Sigmoid colon (tissue), 7 donors: ENCODE measurements around the gene SLC35F6. TPM values are rescaled to one million over a fixed set of nuclear protein-coding genes. Genes with fewer than 3 reads are reported as not detected.

Source experiments
- DNase-seq: peaks from one replicate; pipeline ENCODE4 v3.0.0-alpha.2; 2019
- H3K27ac ChIP-seq, 4 donors: fragments of 200-600 bp; sonication (generic); one replicate each; pipeline ENCODE4 v1.5.1; 2016 to 2019; ENCODE audit warnings: mild to moderate bottlenecking in 1 of 4
- H3K27me3 ChIP-seq, 3 donors: fragments of 200-600 bp; sonication (generic); one replicate each; pipeline ENCODE4 v1.5.1; 2019; ENCODE audit warnings: mild to moderate bottlenecking in 1 of 3
- H3K36me3 ChIP-seq, 4 donors: fragments of 200-600 bp; sonication (generic); one replicate each; pipeline ENCODE4 v1.5.1; 2016 to 2019
- H3K4me1 ChIP-seq, 4 donors: fragments of 200-600 bp; sonication (generic); one replicate each; pipeline ENCODE4 v1.5.1; 2017 to 2019
- H3K4me3 ChIP-seq, 4 donors: fragments of 200-600 bp; sonication (generic); one replicate each; pipeline ENCODE4 v1.5.1; 2017 to 2019; ENCODE audit warnings: mild to moderate bottlenecking in 2 of 4, moderate library complexity in 1 of 4
- H3K9me3 ChIP-seq, 4 donors: fragments of 200-600 bp in 3 of 4; sonication (generic) in 3 of 4; one replicate each; pipeline versions ENCODE4 v1.5.1 to v1.6.1; 2013 to 2019
- EP300 ChIP-seq, 4 donors: sonication (generic); formaldehyde crosslinking; IDR thresholded peaks; one replicate each; pipeline ENCODE4 v1.6.1; 2017; ENCODE audit warnings: antibody characterized with exemption in 4 of 4
- POLR2A ChIP-seq, 2 donors: fragments of 450-650 bp; IDR thresholded peaks; one replicate each; pipeline ENCODE4 v1.6.1; 2016; ENCODE audit warnings: antibody characterized with exemption in 2 of 2, mild to moderate bottlenecking in 2 of 2, moderate library complexity in 2 of 2
- POLR2AphosphoS5 ChIP-seq, 4 donors: sonication (generic); formaldehyde crosslinking; IDR thresholded peaks; one replicate each; pipeline ENCODE4 v1.6.1; 2017; ENCODE audit warnings: antibody characterized with exemption in 4 of 4
- WGBS, 2 donors: extraction: QIAGEN DNeasy Blood & Tissue Kit; methylation state at CpG; one replicate each; pipeline ENCODE4 v1.1.7; 2013; 5-methylcytosine and 5-hydroxymethylcytosine counted together
- intact Hi-C: fragments of 100-400 bp; cut with DNase I; formaldehyde crosslinking; loops from one replicate; pipeline ENCODE4 v1.15.1; 2023
- polyA plus RNA-seq, 3 donors: library from polyadenylated mRNA; stranded (reverse); fragments of 200-250 nt; gene quantifications; one replicate each; pipeline ENCODE4 v1.2.3, GENCODE V29; 2013
- total RNA-seq, 4 donors: library from RNA; depleted of rRNA; stranded (reverse); fragments of >200 nt; gene quantifications; one replicate each; pipeline ENCODE4 v1.1.0, GENCODE V29; 2016
- TF ChIP-seq, protein P1 (sequence below), 4 experiments: fragments of 450-650 bp in 3 of 4; fragments of 200-600 bp in 1 of 4; IDR thresholded peaks; one replicate each; pipeline ENCODE4 v1.5.1; 2016 to 2019; ENCODE audit warnings: antibody characterized with exemption in 4 of 4, mild to moderate bottlenecking in 3 of 4, moderate library complexity in 2 of 4
- donor health status: healthy with polysubstance abuse.
- donor health status: Bipolar disorder and iron deficiency.
- donor health status: healthy.

Gene SLC35F6
- total and polyA plus RNA-seq, 7 donors, result 4.2 to 27.4 (median 23.1) TPM

DNA sequence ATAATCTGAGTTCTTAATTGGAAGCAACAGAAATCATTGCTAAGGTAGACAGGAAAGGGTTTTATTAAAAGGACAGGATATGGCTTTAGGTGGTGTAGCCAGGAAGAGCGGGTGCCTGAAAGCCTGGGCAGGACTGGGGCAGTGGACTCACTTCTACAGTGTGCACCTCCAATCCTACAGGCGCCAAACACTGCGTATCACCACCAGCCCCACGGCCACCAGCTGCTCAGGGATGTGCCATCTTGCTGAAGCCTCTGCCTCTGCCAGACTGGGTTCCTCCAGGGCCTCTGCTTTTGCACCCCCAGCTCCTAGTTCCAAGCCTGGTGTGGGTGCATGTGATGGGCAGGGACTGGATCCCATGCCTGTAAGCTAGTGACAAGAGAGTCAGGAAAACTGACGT lies 54.2 kb downstream of the SLC35F6 start:
- DNase-seq, result no peak
- TF ChIP-seq, protein P1, sequence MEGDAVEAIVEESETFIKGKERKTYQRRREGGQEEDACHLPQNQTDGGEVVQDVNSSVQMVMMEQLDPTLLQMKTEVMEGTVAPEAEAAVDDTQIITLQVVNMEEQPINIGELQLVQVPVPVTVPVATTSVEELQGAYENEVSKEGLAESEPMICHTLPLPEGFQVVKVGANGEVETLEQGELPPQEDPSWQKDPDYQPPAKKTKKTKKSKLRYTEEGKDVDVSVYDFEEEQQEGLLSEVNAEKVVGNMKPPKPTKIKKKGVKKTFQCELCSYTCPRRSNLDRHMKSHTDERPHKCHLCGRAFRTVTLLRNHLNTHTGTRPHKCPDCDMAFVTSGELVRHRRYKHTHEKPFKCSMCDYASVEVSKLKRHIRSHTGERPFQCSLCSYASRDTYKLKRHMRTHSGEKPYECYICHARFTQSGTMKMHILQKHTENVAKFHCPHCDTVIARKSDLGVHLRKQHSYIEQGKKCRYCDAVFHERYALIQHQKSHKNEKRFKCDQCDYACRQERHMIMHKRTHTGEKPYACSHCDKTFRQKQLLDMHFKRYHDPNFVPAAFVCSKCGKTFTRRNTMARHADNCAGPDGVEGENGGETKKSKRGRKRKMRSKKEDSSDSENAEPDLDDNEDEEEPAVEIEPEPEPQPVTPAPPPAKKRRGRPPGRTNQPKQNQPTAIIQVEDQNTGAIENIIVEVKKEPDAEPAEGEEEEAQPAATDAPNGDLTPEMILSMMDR (IDR thresholded peaks at IDR 0.05), result no peak
- TF ChIP-seq EP300 (IDR thresholded peaks at IDR 0.05) (no peak), POLR2AphosphoS5 (IDR thresholded peaks at IDR 0.05) (no peak), POLR2A (IDR thresholded peaks at IDR 0.05) (no peak)
- WGBS, 2 donors, result 74 to 85% methylated on average over 5 of the region's 5 CpGs

DNA sequence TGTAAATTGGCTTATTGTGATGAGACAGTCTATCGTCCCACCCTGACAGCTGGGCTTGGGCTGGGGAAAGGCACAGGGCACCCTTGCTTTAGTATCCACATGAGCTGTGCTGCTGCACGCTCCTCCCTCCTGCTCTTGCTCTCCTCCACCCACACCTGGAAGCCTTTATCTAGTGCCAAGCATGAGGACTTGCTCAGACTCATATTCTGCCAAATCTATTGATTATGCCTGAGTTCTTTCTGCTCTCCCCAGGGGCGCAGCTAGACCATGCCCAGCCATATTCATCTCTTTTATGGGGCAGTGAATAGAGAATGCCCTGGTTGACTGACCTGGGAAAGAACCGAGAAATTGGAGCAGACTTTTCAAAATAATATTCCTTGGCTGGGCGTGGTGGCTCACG lies 54.9 kb downstream of the SLC35F6 start:
- Histone ChIP-seq H3K36me3 (no peaks in the 10 kb centered on the region), H3K27ac (no peak overlapping the region), H3K9me3 (no peaks in the 10 kb centered on the region), H3K4me1 (no peaks in the 10 kb centered on the region), H3K4me3 (no peak overlapping the region), H3K27me3 (peaks cover 0 to 22% (median 4%) of the 10 kb centered on the region in 3 donors)
- DNase-seq, result no peak
- TF ChIP-seq EP300 (IDR thresholded peaks at IDR 0.05) (no peak), POLR2AphosphoS5 (IDR thresholded peaks at IDR 0.05) (no peak), POLR2A (IDR thresholded peaks at IDR 0.05) (no peak)
- TF ChIP-seq, protein P1 (IDR thresholded peaks at IDR 0.05), result no peak
- intact Hi-C loops, result no loop called here
- 44 to 81% methylated on average over 6 of the region's 6 CpGs for WGBS, 2 donors

More for the DNA sequence above, 54.2 kb downstream of the SLC35F6 start:
- no peaks in the 10 kb centered on the region for H3K9me3 ChIP-seq
- intact Hi-C loops, result no loop called here
- H3K27ac ChIP-seq, result no peak overlapping the region
- H3K27me3 ChIP-seq, result peaks cover 0 to 28% (median 4%) of the 10 kb centered on the region in 3 donors
- no peak overlapping the region for H3K4me3 ChIP-seq
- no peaks in the 10 kb centered on the region for H3K36me3 ChIP-seq
- no peaks in the 10 kb centered on the region for H3K4me1 ChIP-seq

DNA sequence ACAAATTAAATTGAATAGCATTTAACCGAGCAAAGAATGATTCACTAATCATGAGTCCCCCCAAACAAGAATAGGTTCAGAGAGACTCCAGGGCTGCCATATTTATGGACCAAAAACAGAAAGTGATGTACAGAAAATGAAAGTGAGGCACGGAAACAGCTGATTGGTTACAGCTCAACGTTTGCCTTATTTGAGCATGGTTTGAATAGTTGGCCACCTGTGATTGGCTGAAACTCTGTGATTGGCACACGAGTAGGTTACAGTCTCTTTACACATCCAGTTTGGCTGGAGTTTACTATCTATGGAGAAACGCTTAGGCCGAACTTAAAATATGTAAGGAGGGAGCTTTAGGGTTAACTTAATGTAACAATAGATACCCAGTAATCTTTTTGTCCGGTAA lies 56.8 kb downstream of the SLC35F6 start:
- Histone ChIP-seq H3K4me3 (no peak overlapping the region), H3K27ac (no peak overlapping the region), H3K4me1 (no peaks in the 10 kb centered on the region), H3K36me3 (no peaks in the 10 kb centered on the region), H3K27me3 (peaks cover 0 to 14% (median 0%) of the 10 kb centered on the region in 3 donors), H3K9me3 (no peaks in the 10 kb centered on the region)
- DNase-seq, result no peak
- intact Hi-C loops, result no loop called here
- no peak for TF ChIP-seq EP300 (IDR thresholded peaks at IDR 0.05)
- TF ChIP-seq, protein P1 (IDR thresholded peaks at IDR 0.05), result no peak
- TF ChIP-seq POLR2AphosphoS5 (IDR thresholded peaks at IDR 0.05), result no peak
- no peak for TF ChIP-seq POLR2A (IDR thresholded peaks at IDR 0.05)
- whole genome bisulfite sequencing, 2 donors, result 74 to 88% methylated on average over 7 of the region's 7 CpGs

DNA sequence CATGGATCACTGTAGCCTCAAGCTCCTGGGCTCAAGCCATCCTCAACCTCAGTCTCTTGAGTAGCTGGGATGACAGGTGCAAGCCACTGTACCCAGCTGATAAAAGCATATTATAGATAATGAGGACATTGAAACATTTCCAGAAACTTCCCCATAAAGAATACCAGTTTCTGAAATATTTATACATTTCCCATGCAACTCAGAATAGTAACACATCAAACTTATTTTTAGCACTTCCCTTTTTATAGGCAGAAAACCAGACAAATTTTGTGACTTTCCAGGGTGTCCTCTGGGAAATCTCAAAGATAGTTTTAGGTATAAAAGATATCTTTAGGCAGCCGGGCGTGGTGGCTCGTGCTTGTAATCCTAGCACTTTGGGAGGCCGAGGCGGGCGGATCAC lies 58.8 kb downstream of the SLC35F6 start:
- no peaks in the 10 kb centered on the region for H3K9me3 ChIP-seq
- peaks cover 0 to 8% (median 0%) of the 10 kb centered on the region in 3 donors for H3K27me3 ChIP-seq
- no peak overlapping the region for H3K4me3 ChIP-seq
- no peak overlapping the region for H3K27ac ChIP-seq
- intact Hi-C loops, result no loop called here
- TF ChIP-seq POLR2A (IDR thresholded peaks at IDR 0.05) (no peak), POLR2AphosphoS5 (IDR thresholded peaks at IDR 0.05) (no peak), EP300 (IDR thresholded peaks at IDR 0.05) (no peak)
- TF ChIP-seq, protein P1 (IDR thresholded peaks at IDR 0.05), result no peak
- no peaks in the 10 kb centered on the region for H3K36me3 ChIP-seq
- WGBS, 2 donors, result 81 to 82% methylated on average over 6 of the region's 6 CpGs
- DNase-seq, result no peak
- no peaks in the 10 kb centered on the region for H3K4me1 ChIP-seq

Other genes starting within 250 kb of the SLC35F6 start
- not detected for gene CIB4, start 122.9 kb upstream of the SLC35F6 start, total RNA-seq
- not detected for gene CIB4, start 122.9 kb upstream of the SLC35F6 start, polyA plus RNA-seq
- gene KCNK3, start 71.6 kb upstream of the SLC35F6 start, total RNA-seq, result 10 to 100 TPM in 1 of 4 donors, 1 to 10 TPM in 3; 2.9 to 12.2 (median 6.1) TPM
- 1 to 10 TPM in 1 of 3 donors, under 1 TPM in 2; under 0.01 to 2.3 (median 0.23) TPM for gene KCNK3, start 71.6 kb upstream of the SLC35F6 start, polyA plus RNA-seq
- gene CENPA, start 21.8 kb downstream of the SLC35F6 start, total RNA-seq, result not detected
- gene CENPA, start 21.8 kb downstream of the SLC35F6 start, polyA plus RNA-seq, result 10 to 100 TPM in 1 of 3 donors, 1 to 10 TPM in 2; 1.2 to 11.6 (median 3.2) TPM
- gene DPYSL5, start 83.8 kb downstream of the SLC35F6 start, total RNA-seq, result 1 to 10 TPM in 2 of 4 donors, under 1 TPM in 2; 0.16 to 1.9 (median 1.0) TPM
- gene DPYSL5, start 83.8 kb downstream of the SLC35F6 start, polyA plus RNA-seq, result under 1 TPM in 1 of 3 donors, not detected in 2; 0.74 TPM
- 10 to 100 TPM in 1 of 4 donors, 1 to 10 TPM in 3; 5.1 to 27.4 (median 8.9) TPM for gene MAPRE3, start 206.4 kb downstream of the SLC35F6 start, total RNA-seq
- gene MAPRE3, start 206.4 kb downstream of the SLC35F6 start, polyA plus RNA-seq, result 10 to 100 TPM; 15.6 to 73.3 (median 32.1) TPM